Upper lobe of left lung (tissue), 6 donors: Measurements from ENCODE around the gene GPC5. TPM values are rescaled to one million over a fixed set of nuclear protein-coding genes. Genes with fewer than 3 reads are reported as not detected.

Experiments
- ATAC-seq, 2 donors: fragments of 200-7000 bp; cut with Tn5 transposase; one replicate each; pipeline ENCODE4 v1.9.1; 2022; ENCODE audit warnings: mild to moderate bottlenecking in 2 of 2, moderate library complexity in 2 of 2; ENCODE audit not compliant: low FRiP score in 2 of 2
- DNase-seq, 2 donors: peaks; one replicate each; pipeline ENCODE4 v3.0.0-alpha.2; 2019 to 2020
- H3K27ac ChIP-seq, 4 donors: fragments of 200-600 bp; sonication (generic); one replicate each; pipeline ENCODE4 v1.5.1; 2016 to 2019
- H3K27me3 ChIP-seq, 4 donors: fragments of 200-600 bp; sonication (generic); one replicate each; pipeline ENCODE4 v1.5.1; 2017 to 2019
- H3K36me3 ChIP-seq, 4 donors: fragments of 200-600 bp; sonication (generic); one replicate each; pipeline ENCODE4 v1.5.1; 2016 to 2019
- H3K4me1 ChIP-seq, 4 donors: fragments of 200-600 bp; sonication (generic); one replicate each; pipeline ENCODE4 v1.5.1; 2018 to 2019
- H3K4me3 ChIP-seq, 4 donors: fragments of 200-600 bp; sonication (generic); one replicate each; pipeline ENCODE4 v1.5.1; 2017 to 2019; ENCODE audit warnings: mild to moderate bottlenecking in 2 of 4, moderate library complexity in 1 of 4
- H3K9me3 ChIP-seq, 4 donors: fragments of 200-600 bp; sonication (generic); one replicate each; pipeline ENCODE4 v1.5.1; 2018 to 2019
- EP300 ChIP-seq, 4 donors: sonication (generic); formaldehyde crosslinking; IDR thresholded peaks; one replicate each; pipeline ENCODE4 v1.5.1; 2017; ENCODE audit warnings: antibody characterized with exemption in 4 of 4, control low read depth in 2 of 4
- POLR2A ChIP-seq, 4 donors: fragments of 450-650 bp; IDR thresholded peaks; one replicate each; pipeline ENCODE4 v1.5.1; 2016 to 2017; ENCODE audit warnings: antibody characterized with exemption in 4 of 4, mild to moderate bottlenecking in 2 of 4
- POLR2AphosphoS5 ChIP-seq, 2 donors: sonication (generic); formaldehyde crosslinking; IDR thresholded peaks; one replicate each; pipeline ENCODE4 v1.5.1; 2017; ENCODE audit warnings: antibody characterized with exemption in 2 of 2
- WGBS, 2 donors: methylation state at CpG; one replicate each; pipeline ENCODE4 v1.1.5; 2017 to 2018; 5-methylcytosine and 5-hydroxymethylcytosine counted together
- total RNA-seq, 6 donors: library from RNA; depleted of rRNA in 4 of 6; stranded (reverse); fragments of >200 nt in 4 of 6; gene quantifications; one replicate each; pipeline versions ENCODE4 v1.1.0 to v1.2.1, GENCODE V29; 2016 to 2021
- TF ChIP-seq, protein P1 (sequence below), 6 experiments: fragments of 450-650 bp in 4 of 6; fragments of 200-600 bp in 2 of 6; sonication (generic) in 2 of 6; IDR thresholded peaks; one replicate each; pipeline ENCODE4 v1.5.1; 2016 to 2019; ENCODE audit warnings: antibody characterized with exemption in 6 of 6
- donor health status: DM: no; HTN: no; CAD: no; lungs with moderate emphysema.
- donor health status: DM: no; HTN: yes; CAD: no; lungs with severe emphysema.

GPC5 gene
- total RNA-seq, 6 donors from 2014 or later, result 7.6 to 51.4 (median 12.8) TPM

- ATAC-seq, result no peak
- H3K4me1 ChIP-seq, result no peaks in the 10 kb centered on the region
- WGBS, 2 donors, result 71 to 82% methylated on average over 2 of the region's 2 CpGs
Observed at GRCh38 chr13:92671821-92672220, 1273.4 kb downstream of the GPC5 start.

DNA sequence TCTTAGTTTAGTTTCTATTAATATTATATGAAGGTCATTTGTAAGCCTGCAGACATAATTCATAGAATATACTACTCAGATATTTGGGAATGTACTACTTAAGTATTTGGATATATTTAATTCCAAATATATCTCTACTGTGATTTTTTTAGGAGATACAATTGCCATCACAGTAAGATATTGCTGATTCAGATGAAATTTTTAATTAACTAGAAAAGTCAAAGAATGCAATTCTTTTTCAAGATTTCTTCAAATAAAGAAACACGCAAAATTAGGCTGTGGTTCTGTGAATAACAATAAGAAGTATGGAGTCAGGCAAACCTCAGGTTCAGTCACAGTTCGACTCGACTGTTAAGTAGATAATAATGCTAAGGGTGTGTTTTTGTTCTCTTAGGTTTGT, 1277.8 kb downstream of the GPC5 start:
- TF ChIP-seq POLR2A (IDR thresholded peaks at IDR 0.05) (no peak), POLR2AphosphoS5 (IDR thresholded peaks at IDR 0.05) (no peak), EP300 (IDR thresholded peaks at IDR 0.05) (no peak)
- TF ChIP-seq, protein P1, sequence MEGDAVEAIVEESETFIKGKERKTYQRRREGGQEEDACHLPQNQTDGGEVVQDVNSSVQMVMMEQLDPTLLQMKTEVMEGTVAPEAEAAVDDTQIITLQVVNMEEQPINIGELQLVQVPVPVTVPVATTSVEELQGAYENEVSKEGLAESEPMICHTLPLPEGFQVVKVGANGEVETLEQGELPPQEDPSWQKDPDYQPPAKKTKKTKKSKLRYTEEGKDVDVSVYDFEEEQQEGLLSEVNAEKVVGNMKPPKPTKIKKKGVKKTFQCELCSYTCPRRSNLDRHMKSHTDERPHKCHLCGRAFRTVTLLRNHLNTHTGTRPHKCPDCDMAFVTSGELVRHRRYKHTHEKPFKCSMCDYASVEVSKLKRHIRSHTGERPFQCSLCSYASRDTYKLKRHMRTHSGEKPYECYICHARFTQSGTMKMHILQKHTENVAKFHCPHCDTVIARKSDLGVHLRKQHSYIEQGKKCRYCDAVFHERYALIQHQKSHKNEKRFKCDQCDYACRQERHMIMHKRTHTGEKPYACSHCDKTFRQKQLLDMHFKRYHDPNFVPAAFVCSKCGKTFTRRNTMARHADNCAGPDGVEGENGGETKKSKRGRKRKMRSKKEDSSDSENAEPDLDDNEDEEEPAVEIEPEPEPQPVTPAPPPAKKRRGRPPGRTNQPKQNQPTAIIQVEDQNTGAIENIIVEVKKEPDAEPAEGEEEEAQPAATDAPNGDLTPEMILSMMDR (IDR thresholded peaks at IDR 0.05), result no peak
- Histone ChIP-seq H3K27ac (no peak overlapping the region), H3K4me3 (no peak overlapping the region), H3K9me3 (no peaks in the 10 kb centered on the region), H3K36me3 (no peaks in the 10 kb centered on the region), H3K27me3 (no peaks in the 10 kb centered on the region), H3K4me1 (no peaks in the 10 kb centered on the region)
- ATAC-seq (no peak), DNase-seq (no peak)
- WGBS, 2 donors, result 61 to 84% methylated on average over 3 of the region's 3 CpGs

More at GRCh38 chr13:92671821-92672220, 1273.4 kb downstream of the GPC5 start:
- Histone ChIP-seq H3K36me3 (no peaks in the 10 kb centered on the region), H3K9me3 (no peaks in the 10 kb centered on the region), H3K4me3 (no peak overlapping the region), H3K27ac (no peak overlapping the region), H3K27me3 (no peaks in the 10 kb centered on the region)
- no peak for DNase-seq
- TF ChIP-seq EP300 (IDR thresholded peaks at IDR 0.05), result no peak
- TF ChIP-seq, protein P1 (IDR thresholded peaks at IDR 0.05), result no peak
- no peak for TF ChIP-seq POLR2AphosphoS5 (IDR thresholded peaks at IDR 0.05)
- TF ChIP-seq POLR2A (IDR thresholded peaks at IDR 0.05), result no peak

GRCh38 chr13:92677571-92677970, 1279.2 kb downstream of the GPC5 start:
- TF ChIP-seq, protein P1 (IDR thresholded peaks at IDR 0.05), result no peak
- TF ChIP-seq EP300 (IDR thresholded peaks at IDR 0.05) (no peak), POLR2AphosphoS5 (IDR thresholded peaks at IDR 0.05) (no peak), POLR2A (IDR thresholded peaks at IDR 0.05) (no peak)
- H3K27ac ChIP-seq, result no peak overlapping the region
- no peak overlapping the region for H3K4me3 ChIP-seq
- DNase-seq (no peak), ATAC-seq (no peak)
- no peaks in the 10 kb centered on the region for H3K4me1 ChIP-seq
- no peaks in the 10 kb centered on the region for H3K9me3 ChIP-seq
- no peaks in the 10 kb centered on the region for H3K36me3 ChIP-seq
- no peaks in the 10 kb centered on the region for H3K27me3 ChIP-seq
- 56 to 57% methylated on average over 4 of the region's 4 CpGs for WGBS, 2 donors

DNA sequence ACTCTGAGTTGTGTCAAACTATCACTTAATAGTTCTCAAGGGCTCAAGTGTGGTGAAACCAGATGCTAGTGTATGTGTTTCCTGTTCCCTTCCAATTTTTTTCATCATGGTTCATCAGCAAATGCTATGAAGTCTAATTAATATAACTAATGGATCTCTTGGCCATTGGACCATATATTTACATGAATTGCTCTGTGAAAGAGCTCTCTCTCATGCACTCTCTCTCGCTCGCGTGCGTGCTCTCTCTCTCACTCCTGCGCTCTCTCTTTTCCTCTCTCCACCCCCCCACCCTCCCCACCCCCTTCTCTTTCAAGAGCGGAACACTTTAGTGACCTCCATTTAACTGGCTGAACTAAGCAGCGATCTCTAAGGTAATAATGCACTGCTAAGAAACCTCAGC, 1281.2 kb downstream of the GPC5 start:
- 90 to 92% methylated on average over 7 of the region's 7 CpGs for WGBS, 2 donors
- ATAC-seq, result no peak
- Histone ChIP-seq H3K4me1 (no peaks in the 10 kb centered on the region), H3K4me3 (no peak overlapping the region), H3K9me3 (no peaks in the 10 kb centered on the region), H3K27ac (no peak overlapping the region), H3K36me3 (no peaks in the 10 kb centered on the region), H3K27me3 (no peaks in the 10 kb centered on the region)
- no peak for DNase-seq
- TF ChIP-seq POLR2AphosphoS5 (IDR thresholded peaks at IDR 0.05), result no peak
- TF ChIP-seq EP300 (IDR thresholded peaks at IDR 0.05), result no peak
- TF ChIP-seq, protein P1 (IDR thresholded peaks at IDR 0.05), result no peak
- no peak for TF ChIP-seq POLR2A (IDR thresholded peaks at IDR 0.05)

DNA sequence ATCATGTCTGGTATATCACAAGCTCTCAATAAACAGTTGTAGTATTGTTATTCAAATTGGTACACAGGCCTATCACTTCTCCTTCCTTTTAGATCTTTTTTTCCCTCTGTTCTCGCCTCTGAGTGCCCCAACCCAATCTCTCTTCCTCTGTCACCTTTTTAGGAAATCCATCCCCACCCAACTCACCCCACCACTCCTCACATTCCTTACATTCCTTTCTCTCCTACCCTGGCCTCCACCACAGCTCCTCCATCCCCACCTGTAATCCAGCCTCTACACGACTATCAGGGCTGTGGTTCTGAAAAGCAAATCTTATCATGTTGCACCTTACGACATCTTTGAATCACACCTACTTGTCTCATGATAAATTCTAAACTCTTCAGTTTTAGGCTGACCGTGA, 1282.8 kb downstream of the GPC5 start:
- Histone ChIP-seq H3K27ac (no peak overlapping the region), H3K4me1 (no peaks in the 10 kb centered on the region), H3K27me3 (no peaks in the 10 kb centered on the region), H3K9me3 (no peaks in the 10 kb centered on the region), H3K4me3 (no peak overlapping the region), H3K36me3 (no peaks in the 10 kb centered on the region)
- TF ChIP-seq, protein P1 (IDR thresholded peaks at IDR 0.05), result no peak
- TF ChIP-seq EP300 (IDR thresholded peaks at IDR 0.05) (no peak), POLR2A (IDR thresholded peaks at IDR 0.05) (no peak), POLR2AphosphoS5 (IDR thresholded peaks at IDR 0.05) (no peak)
- 57 to 77% methylated on average over 4 of the region's 4 CpGs for WGBS, 2 donors
- ATAC-seq (no peak), DNase-seq (no peak)
